Right atrium auricular region (tissue), 2 donors: Measurements from ENCODE around the gene CSF1. TPM values are rescaled to one million over a fixed set of nuclear protein-coding genes. Genes with fewer than 3 reads are reported as not detected.
A peak's percentile ranks its signal among the peaks of the same experiment; 100 is the strongest.

Experiments
- DNase-seq: peaks from one replicate; pipeline ENCODE4 v3.0.0-alpha.2; 2019; ENCODE audit warnings: low spot score
- H3K27ac ChIP-seq, 2 donors: fragments of 200-600 bp; sonication (generic); 1 replicate in 1 of 2; 2 replicates in 1 of 2; pipeline ENCODE4 v1.5.1; 2016 to 2019
- H3K27me3 ChIP-seq, 2 donors: fragments of 200-600 bp; sonication (generic); one replicate each; pipeline versions ENCODE4 v1.5.1 to v1.6.0; 2017 to 2019
- H3K36me3 ChIP-seq: fragments of 200-600 bp; sonication (generic); one replicate; pipeline ENCODE4 v1.5.1; 2016
- H3K4me1 ChIP-seq, 2 donors: fragments of 200-600 bp; sonication (generic); one replicate each; pipeline versions ENCODE4 v1.5.1 to v1.6.0; 2017 to 2019
- H3K4me3 ChIP-seq, 2 donors: fragments of 200-600 bp; sonication (generic); 1 replicate in 1 of 2; 2 replicates in 1 of 2; pipeline ENCODE4 v1.5.1; 2017 to 2019; ENCODE audit warnings: mild to moderate bottlenecking in 1 of 2, moderate library complexity in 1 of 2
- H3K9me3 ChIP-seq, 2 donors: fragments of 200-600 bp; sonication (generic); one replicate each; pipeline ENCODE4 v1.5.1; 2019
- total RNA-seq, 2 donors: library from RNA; depleted of rRNA; stranded (reverse); fragments of >200 nt; gene quantifications; one replicate each; pipeline ENCODE4 v1.1.0, GENCODE V29; 2016
- TF ChIP-seq, protein P1 (sequence below), 2 donors: fragments of 200-600 bp; sonication (generic); IDR thresholded peaks; one replicate each; pipeline ENCODE4 v1.5.1; 2019; ENCODE audit warnings: antibody characterized with exemption in 2 of 2

Gene CSF1
- total RNA-seq, 2 donors from 2014 or later, result 31.4 to 48.4 TPM

DNA sequence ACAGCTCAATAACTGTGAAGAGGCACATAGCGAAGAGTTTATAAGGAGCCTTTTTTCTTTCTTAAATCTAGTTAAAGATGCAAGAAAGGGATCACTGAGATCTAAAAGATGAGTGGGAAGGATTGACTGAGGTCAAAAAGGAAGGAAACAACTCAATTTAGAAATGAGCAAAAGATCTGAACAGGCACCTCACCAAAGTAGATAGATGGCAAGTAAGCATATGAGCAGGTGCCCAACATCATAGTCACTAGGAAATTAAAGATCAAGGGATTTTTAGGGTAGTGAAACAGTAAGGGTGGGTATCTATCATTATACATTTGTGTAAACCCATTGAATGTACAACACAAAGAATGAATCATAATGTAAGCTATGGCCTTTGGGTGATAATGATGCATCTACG is 44.6 kb upstream of the CSF1 start:
- Histone ChIP-seq H3K27me3 (no peaks in the 10 kb centered on the region), H3K36me3 (no peaks in the 10 kb centered on the region), H3K27ac (no peak overlapping the region), H3K9me3 (no peaks in the 10 kb centered on the region), H3K4me1 (peaks cover 0 to 17% of the 10 kb centered on the region in 2 donors), H3K4me3 (no peak overlapping the region)
- TF ChIP-seq, protein P1, sequence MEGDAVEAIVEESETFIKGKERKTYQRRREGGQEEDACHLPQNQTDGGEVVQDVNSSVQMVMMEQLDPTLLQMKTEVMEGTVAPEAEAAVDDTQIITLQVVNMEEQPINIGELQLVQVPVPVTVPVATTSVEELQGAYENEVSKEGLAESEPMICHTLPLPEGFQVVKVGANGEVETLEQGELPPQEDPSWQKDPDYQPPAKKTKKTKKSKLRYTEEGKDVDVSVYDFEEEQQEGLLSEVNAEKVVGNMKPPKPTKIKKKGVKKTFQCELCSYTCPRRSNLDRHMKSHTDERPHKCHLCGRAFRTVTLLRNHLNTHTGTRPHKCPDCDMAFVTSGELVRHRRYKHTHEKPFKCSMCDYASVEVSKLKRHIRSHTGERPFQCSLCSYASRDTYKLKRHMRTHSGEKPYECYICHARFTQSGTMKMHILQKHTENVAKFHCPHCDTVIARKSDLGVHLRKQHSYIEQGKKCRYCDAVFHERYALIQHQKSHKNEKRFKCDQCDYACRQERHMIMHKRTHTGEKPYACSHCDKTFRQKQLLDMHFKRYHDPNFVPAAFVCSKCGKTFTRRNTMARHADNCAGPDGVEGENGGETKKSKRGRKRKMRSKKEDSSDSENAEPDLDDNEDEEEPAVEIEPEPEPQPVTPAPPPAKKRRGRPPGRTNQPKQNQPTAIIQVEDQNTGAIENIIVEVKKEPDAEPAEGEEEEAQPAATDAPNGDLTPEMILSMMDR (IDR thresholded peaks at IDR 0.05), result no peak
- DNase-seq, result no peak

DNA sequence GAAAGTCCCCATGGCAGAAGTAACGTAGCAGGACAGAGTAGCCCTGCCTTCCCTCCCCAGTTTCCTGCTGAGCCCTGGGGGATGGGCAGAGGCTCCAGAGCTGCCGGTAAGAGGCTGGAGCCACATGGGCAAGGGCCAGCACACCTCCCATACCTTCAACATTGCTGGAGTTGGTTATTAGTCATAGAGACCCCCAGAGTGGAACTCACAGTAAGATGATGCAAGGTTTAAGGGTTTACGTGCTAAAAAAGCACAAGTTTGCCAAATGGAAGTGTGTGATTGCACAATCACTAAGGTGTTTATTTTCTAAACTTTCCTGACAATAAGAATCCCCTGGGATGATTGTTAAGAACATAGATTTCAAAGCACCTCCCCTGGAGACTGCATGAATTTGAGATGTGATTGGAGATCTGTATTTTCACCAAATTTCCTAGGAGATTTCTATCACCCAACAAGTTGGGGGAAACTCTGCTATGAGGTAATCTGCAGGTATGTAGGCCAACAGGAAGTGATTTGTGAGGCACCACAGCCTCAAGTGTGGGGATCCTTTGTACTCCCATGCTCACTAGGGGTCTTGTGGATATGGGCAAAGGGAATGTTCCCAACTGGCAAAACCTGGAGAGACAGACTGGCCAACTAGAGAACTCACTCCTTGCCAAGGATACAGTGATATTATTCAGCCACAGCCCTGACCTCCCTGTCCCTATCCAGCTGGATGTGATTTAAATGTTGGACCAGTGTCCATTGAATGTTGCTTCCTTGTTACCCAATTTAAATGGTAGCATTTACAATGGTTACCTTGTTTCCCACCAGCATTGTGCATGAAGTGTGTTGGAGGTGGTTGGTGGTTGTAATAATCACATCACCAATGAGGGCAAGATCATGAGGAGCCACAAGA is 37.1 kb upstream of the CSF1 start:
- Histone ChIP-seq H3K4me1 (peaks cover 0 to 30% of the 10 kb centered on the region in 2 donors), H3K4me3 (no peak overlapping the region), H3K27me3 (no peaks in the 10 kb centered on the region), H3K27ac (no peak overlapping the region), H3K9me3 (no peaks in the 10 kb centered on the region), H3K36me3 (no peaks in the 10 kb centered on the region)
- no peak for DNase-seq
- TF ChIP-seq, protein P1 (IDR thresholded peaks at IDR 0.05), result no peak

DNA sequence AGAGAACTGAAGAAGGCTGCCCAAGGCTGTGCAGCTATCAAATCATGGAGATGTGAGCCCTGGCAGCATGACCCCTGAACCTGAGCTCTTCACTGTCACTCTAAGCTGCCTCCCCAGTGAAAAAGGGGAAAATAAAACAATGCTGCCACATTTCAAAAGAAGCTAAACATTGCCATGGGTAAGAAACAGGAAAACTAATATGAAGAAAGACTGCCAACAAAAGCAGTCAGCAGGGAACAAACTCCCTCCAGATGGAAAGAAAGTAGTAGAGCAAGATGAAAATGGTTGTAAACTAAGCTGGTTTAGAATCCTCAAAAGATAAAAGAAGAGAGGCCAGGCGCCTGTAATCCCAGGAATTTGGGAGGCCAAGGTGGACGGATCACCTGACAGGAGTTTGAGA is 36.2 kb upstream of the CSF1 start:
- TF ChIP-seq, protein P1 (IDR thresholded peaks at IDR 0.05), result no peak
- no peaks in the 10 kb centered on the region for H3K9me3 ChIP-seq
- H3K4me1 ChIP-seq, result peaks cover 0 to 33% of the 10 kb centered on the region in 2 donors
- no peak for DNase-seq
- no peaks in the 10 kb centered on the region for H3K27me3 ChIP-seq
- H3K4me3 ChIP-seq, result no peak overlapping the region
- no peaks in the 10 kb centered on the region for H3K36me3 ChIP-seq
- H3K27ac ChIP-seq, result no peak overlapping the region

DNA sequence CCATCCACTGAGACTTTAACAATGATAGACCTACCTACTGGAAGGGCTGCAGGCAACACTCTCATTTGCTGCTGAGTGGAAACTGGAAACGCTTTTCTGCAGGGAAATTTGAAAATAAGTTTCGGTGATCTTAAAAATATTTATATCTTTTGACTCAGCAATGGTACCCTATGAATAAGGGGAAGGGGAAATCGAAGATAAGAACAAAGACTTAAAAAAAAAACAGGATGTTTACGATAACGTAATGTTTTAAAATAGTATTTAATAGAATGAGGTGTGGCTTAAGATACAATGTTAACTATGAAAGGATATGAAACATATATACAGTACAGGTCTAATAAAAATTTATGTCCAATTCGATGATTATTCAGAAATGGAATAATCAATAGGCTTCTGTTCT is 34.8 kb upstream of the CSF1 start:
- H3K27me3 ChIP-seq, result no peaks in the 10 kb centered on the region
- peaks cover 0 to 33% of the 10 kb centered on the region in 2 donors for H3K4me1 ChIP-seq

DNA sequence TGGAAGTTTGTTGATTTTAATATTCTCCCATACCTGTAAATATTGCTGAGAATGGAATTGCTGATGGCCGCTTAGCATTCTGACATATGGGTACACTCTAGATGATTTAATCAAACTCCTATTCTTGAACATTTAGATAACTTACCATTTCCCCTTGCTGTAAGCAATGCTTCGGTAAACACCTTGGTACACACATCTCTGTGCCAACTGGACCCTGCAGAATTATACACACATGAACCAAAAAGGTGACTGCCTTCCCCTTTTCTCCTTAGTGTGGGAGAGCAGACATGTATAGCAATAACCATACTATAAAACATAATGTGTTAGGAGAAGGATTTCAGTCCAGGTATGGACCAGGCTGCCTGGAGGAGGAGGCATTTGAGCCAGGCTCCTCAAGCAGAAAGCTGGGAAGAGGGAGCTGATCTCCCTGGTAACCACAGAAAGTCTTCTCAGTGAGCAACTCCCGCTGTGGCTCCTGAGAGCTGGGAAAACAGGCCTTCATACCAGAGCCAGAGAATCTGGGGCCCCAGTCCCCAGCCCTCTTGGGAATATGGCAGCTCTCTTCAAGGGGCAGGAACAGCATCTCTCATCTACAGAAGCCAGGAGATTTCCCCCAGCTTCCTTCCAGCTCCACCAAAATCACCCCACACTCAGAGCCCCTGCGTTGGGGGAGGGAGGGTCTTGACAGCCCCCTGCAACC is 33.9 kb upstream of the CSF1 start:
- Histone ChIP-seq H3K27ac (peak overlapping the region; percentile 74 to 83), H3K4me1 (peaks cover 0 to 35% of the 10 kb centered on the region in 2 donors), H3K4me3 (no peak overlapping the region), H3K9me3 (no peaks in the 10 kb centered on the region), H3K36me3 (no peaks in the 10 kb centered on the region), H3K27me3 (no peaks in the 10 kb centered on the region)
- DNase-seq, result no peak
- TF ChIP-seq, protein P1 (IDR thresholded peaks at IDR 0.05), result no peak

More for the DNA sequence above, 34.8 kb upstream of the CSF1 start:
- Histone ChIP-seq H3K36me3 (no peaks in the 10 kb centered on the region), H3K27ac (no peak overlapping the region), H3K4me3 (no peak overlapping the region), H3K9me3 (no peaks in the 10 kb centered on the region)
- TF ChIP-seq, protein P1 (IDR thresholded peaks at IDR 0.05), result no peak
- no peak for DNase-seq
